Erythroblast (primary cell): Measurements from ENCODE around the gene STKLD1.

Experiments
- GATA1 ChIP-seq: IDR thresholded peaks from 2 replicates; pipeline ENCODE4 v1.6.1; 2011; ENCODE audit warnings: low read depth, mild to moderate bottlenecking, control low read depth, low read length, moderate library complexity
- POLR2A ChIP-seq: IDR thresholded peaks from 2 replicates; pipeline ENCODE4 v1.6.1; 2011; ENCODE audit warnings: mild to moderate bottlenecking, low read length

- no peak for TF ChIP-seq POLR2A
- no peak for TF ChIP-seq GATA1
These were observed 31.2 kb upstream of the STKLD1 start for GRCh38 chr9:133344979-133345378.
